Hepatocyte (in vitro differentiated cells): ENCODE measurements around the gene ING4. TPM values are rescaled to one million over a fixed set of nuclear protein-coding genes. Genes with fewer than 3 reads are reported as not detected.

Experiments used
- DNase-seq: peaks from one replicate; pipeline ENCODE4 v3.0.0-alpha.2; 2016; ENCODE audit warnings: low spot score
- H2AFZ ChIP-seq: fragments of 200-600 bp; sonication (generic); 2 replicates; pipeline ENCODE4 v1.6.0; 2016; ENCODE audit warnings: antibody characterized with exemption, mild to moderate bottlenecking
- H3K27ac ChIP-seq: fragments of 200-600 bp; sonication (generic); 2 replicates; pipeline ENCODE4 v1.5.1; 2016; ENCODE audit warnings: mild to moderate bottlenecking
- H3K27me3 ChIP-seq: fragments of 200-600 bp; sonication (generic); 2 replicates; pipeline ENCODE4 v1.6.1; 2016
- H3K36me3 ChIP-seq: fragments of 200-600 bp; sonication (generic); replicated peaks from 2 replicates; pipeline ENCODE4 v1.5.1; 2016; ENCODE audit warnings: low read depth; ENCODE audit not compliant: insufficient read depth
- H3K4me1 ChIP-seq: fragments of 200-600 bp; sonication (generic); 2 replicates; pipeline ENCODE4 v1.5.1; 2016; ENCODE audit warnings: mild to moderate bottlenecking, moderate library complexity; ENCODE audit not compliant: insufficient read depth
- H3K4me2 ChIP-seq: fragments of 200-600 bp; sonication (generic); 2 replicates; pipeline ENCODE4 v1.6.0; 2016
- H3K4me3 ChIP-seq: fragments of 200-600 bp; sonication (generic); 2 replicates; pipeline ENCODE4 v1.5.1; 2016; ENCODE audit warnings: mild to moderate bottlenecking
- H3K79me2 ChIP-seq: fragments of 200-600 bp; sonication (generic); 2 replicates; pipeline ENCODE4 v1.6.0; 2017; ENCODE audit warnings: mild to moderate bottlenecking
- H3K9me2 ChIP-seq: fragments of 200-600 bp; sonication (generic); replicated peaks from 2 replicates; pipeline ENCODE4 v1.6.0; 2017; ENCODE audit warnings: mild to moderate bottlenecking; ENCODE audit not compliant: insufficient read depth
- H3K9me3 ChIP-seq: fragments of 200-600 bp; sonication (generic); 2 replicates; pipeline ENCODE4 v1.5.1; 2016; ENCODE audit warnings: low read depth, mild to moderate bottlenecking
- H4K20me1 ChIP-seq: fragments of 200-600 bp; sonication (generic); 2 replicates; pipeline ENCODE4 v1.6.0; 2016; ENCODE audit warnings: mild to moderate bottlenecking; ENCODE audit not compliant: insufficient read depth, poor library complexity, severe bottlenecking
- EZH2 ChIP-seq: fragments of 200-600 bp; sonication (generic); IDR thresholded peaks from 2 replicates; pipeline ENCODE4 v1.6.1; 2016; ENCODE audit warnings: antibody characterized with exemption, mild to moderate bottlenecking, borderline replicate concordance
- EZH2phosphoT487 ChIP-seq: fragments of 200-600 bp; sonication (generic); IDR thresholded peaks from one replicate; pipeline ENCODE4 v1.6.1; 2018; ENCODE audit warnings: antibody characterized with exemption, mild to moderate bottlenecking, low read depth, moderate library complexity; ENCODE audit not compliant: unreplicated experiment, severe bottlenecking
- WGBS: methylation state at CpG from one replicate; pipeline ENCODE4 v1.1.6; 2016; ENCODE audit warnings: low lambda C conversion rate; ENCODE audit errors: missing lambda C conversion rate; 5-methylcytosine and 5-hydroxymethylcytosine counted together
- polyA plus RNA-seq: library from polyadenylated mRNA; unstranded; fragments of >200 nt; fragmentation: Nextera tagmentation; extraction: Ambion mirVana; gene quantifications from 2 replicates; pipeline ENCODE4 v1.2.1, GENCODE V29; 2016
- total RNA-seq: library from RNA; depleted of rRNA; stranded (reverse); fragments of >200 nt; gene quantifications from 2 replicates; pipeline ENCODE4 v1.2.3, GENCODE V29; 2014
- TF ChIP-seq, protein P1 (sequence below): fragments of 200-600 bp; sonication (generic); IDR thresholded peaks from 2 replicates; pipeline ENCODE4 v1.5.1; 2016; ENCODE audit warnings: antibody characterized with exemption, mild to moderate bottlenecking; ENCODE audit not compliant: poor library complexity

The ING4 gene
- total and polyA plus RNA-seq, 2 experiments from 2014 or later, result 38.9 to 39.7 TPM

DNA sequence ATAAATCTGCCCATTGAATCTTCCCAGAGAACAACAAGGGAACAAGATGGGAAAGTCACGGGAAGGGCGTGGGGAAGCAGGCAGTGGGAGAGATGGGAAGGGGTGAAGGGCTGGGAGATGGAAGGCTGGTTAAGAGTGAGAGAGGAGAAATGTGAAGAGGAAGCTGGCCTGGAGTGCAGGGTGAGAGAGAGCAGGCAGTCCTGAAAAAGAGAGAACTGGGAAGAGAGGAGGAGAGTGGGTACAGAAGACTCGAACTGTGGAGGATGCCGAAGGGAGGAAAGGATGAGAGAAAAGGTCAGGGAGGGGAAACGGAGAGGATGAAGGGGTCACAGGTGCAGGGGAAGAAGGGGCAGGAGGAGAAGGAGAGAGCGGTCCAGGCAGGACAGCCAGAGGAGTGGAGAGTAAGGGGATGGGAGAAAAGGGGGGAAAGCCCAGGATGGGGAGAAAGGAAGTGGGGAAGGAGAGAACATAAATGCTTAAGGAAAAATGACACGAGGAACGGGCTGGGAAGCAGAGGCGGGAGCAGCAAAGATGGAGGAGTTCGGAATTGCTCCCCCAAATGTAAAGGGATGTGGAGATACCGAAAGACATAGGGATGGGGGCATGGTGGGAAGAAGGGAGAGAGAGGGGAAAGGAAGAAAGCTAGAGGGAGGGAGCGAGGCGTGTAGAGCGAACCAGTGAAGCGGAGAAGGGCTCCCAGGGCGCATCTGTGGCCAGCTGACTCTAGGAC, 36.5 kb upstream of the ING4 start:
- H2AFZ ChIP-seq, result peak overlapping the region; percentile 56
- no peaks in the 10 kb centered on the region for H4K20me1 ChIP-seq
- no peaks in the 10 kb centered on the region for H3K36me3 ChIP-seq
- H3K9me2 ChIP-seq, result no peaks in the 10 kb centered on the region
- 24% methylated on average over 11 of the region's 16 CpGs for WGBS
- H3K4me2 ChIP-seq, result peak overlapping the region; percentile 96
- H3K79me2 ChIP-seq, result no peaks in the 10 kb centered on the region
- H3K27ac ChIP-seq, result no peak overlapping the region
- TF ChIP-seq EZH2, result peak; percentile 31
- TF ChIP-seq, protein P1, sequence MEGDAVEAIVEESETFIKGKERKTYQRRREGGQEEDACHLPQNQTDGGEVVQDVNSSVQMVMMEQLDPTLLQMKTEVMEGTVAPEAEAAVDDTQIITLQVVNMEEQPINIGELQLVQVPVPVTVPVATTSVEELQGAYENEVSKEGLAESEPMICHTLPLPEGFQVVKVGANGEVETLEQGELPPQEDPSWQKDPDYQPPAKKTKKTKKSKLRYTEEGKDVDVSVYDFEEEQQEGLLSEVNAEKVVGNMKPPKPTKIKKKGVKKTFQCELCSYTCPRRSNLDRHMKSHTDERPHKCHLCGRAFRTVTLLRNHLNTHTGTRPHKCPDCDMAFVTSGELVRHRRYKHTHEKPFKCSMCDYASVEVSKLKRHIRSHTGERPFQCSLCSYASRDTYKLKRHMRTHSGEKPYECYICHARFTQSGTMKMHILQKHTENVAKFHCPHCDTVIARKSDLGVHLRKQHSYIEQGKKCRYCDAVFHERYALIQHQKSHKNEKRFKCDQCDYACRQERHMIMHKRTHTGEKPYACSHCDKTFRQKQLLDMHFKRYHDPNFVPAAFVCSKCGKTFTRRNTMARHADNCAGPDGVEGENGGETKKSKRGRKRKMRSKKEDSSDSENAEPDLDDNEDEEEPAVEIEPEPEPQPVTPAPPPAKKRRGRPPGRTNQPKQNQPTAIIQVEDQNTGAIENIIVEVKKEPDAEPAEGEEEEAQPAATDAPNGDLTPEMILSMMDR, result no peak
- no peaks in the 10 kb centered on the region for H3K9me3 ChIP-seq
- H3K27me3 ChIP-seq, result peaks cover 69% of the 10 kb centered on the region
- peaks cover 10% of the 10 kb centered on the region for H3K4me1 ChIP-seq
- H3K4me3 ChIP-seq, result no peak overlapping the region
- DNase-seq, result no peak

DNA sequence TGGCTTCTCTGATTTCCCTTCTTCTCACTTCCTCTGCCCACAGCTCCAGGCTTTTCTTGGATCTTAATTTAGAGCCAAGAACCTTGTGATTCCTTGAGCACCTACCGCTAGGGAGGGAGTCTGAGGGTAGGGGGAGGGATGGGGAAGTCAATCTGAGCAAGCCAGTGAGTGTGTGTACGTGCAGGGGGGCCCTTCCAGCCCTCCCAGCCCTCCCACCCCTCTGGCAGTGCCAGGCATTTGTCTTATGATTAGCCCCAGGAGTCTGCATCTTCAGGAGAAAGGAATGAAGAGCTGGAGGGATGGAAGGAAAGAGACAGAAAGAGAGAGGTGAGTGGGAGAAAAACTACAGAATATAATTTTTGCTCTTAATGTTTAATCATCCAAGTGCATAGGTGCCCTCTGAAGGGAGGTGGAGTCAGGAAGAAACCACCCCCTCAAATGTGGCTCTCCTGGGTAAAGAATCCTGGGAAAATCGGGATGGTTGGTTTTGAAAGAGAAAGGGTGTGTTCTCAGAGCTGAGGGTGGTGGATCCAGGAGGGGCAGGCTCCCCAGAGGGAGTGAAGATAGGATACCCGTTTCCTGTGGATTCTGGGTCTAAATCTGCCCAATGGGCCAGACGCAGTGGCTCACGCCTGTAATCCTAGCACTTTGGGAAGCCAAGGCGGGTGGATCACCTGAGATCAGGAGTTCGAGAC, 35.6 kb upstream of the ING4 start:
- H3K36me3 ChIP-seq, result no peaks in the 10 kb centered on the region
- no peak overlapping the region for H3K4me2 ChIP-seq
- H3K4me1 ChIP-seq, result peaks cover 10% of the 10 kb centered on the region
- no peak for TF ChIP-seq EZH2
- TF ChIP-seq EZH2phosphoT487, result no peak
- TF ChIP-seq, protein P1, result no peak
- no peak overlapping the region for H3K27ac ChIP-seq
- H4K20me1 ChIP-seq, result no peaks in the 10 kb centered on the region
- H2AFZ ChIP-seq, result no peak overlapping the region
- H3K27me3 ChIP-seq, result peaks cover 59% of the 10 kb centered on the region
- DNase-seq, result no peak
- H3K79me2 ChIP-seq, result no peaks in the 10 kb centered on the region
- 71% methylated on average over 7 of the region's 8 CpGs for whole genome bisulfite sequencing
- H3K9me2 ChIP-seq, result no peaks in the 10 kb centered on the region
- no peaks in the 10 kb centered on the region for H3K9me3 ChIP-seq
- H3K4me3 ChIP-seq, result no peak overlapping the region

DNA sequence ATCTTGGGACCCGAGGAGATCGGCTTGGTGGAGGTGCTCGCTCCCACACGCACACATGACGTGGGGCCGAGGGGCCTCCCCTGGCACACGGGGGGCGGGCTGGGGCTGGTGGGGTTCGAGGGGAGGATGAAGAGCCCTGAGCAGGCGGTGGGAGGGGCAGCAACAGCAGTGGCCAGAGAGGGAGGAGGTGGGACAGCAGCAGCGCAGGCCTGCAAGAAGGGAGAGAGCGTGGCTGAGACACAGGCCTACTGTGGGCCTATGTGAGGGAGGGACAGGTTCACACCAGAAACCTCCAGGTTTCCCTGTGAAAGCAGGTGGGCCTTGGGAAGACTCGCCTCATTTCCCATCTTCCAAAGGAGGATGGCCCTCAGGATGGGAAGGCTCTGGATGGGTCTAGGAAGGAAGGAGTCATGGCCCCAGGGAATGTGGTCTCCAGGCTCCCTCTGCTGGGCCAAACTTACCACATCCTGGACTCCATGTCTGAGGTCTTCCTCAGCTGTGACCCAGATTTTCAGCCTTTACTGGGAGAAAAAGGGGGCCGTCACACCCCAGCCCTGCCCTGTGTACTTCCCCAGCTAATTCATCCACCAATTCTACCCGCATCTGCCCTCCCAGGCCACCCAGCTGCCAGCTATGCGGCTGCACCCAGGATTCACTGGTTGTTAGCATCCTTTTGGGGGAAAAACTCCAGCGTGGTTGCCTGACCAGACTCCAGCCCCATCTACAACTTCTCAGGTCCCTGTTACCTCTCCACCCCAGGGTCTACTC, 34.8 kb upstream of the ING4 start:
- peaks cover 10% of the 10 kb centered on the region for H3K4me1 ChIP-seq
- no peaks in the 10 kb centered on the region for H4K20me1 ChIP-seq
- no peak overlapping the region for H3K27ac ChIP-seq
- TF ChIP-seq EZH2 (no peak), EZH2phosphoT487 (no peak)
- TF ChIP-seq, protein P1, result peak; percentile 43
- no peaks in the 10 kb centered on the region for H3K36me3 ChIP-seq
- H3K9me2 ChIP-seq, result no peaks in the 10 kb centered on the region
- peaks cover 52% of the 10 kb centered on the region for H3K27me3 ChIP-seq
- H3K4me2 ChIP-seq, result no peak overlapping the region
- WGBS, result 76% methylated on average over 16 of the region's 17 CpGs
- no peaks in the 10 kb centered on the region for H3K79me2 ChIP-seq
- no peaks in the 10 kb centered on the region for H3K9me3 ChIP-seq
- H2AFZ ChIP-seq, result no peak overlapping the region
- DNase-seq, result peak; percentile 63
- H3K4me3 ChIP-seq, result no peak overlapping the region
